H9 (cell line): ENCODE data around the gene SEMA6C. TPM values are rescaled to one million over a fixed set of nuclear protein-coding genes. Genes with fewer than 3 reads are reported as not detected.

Experiments used
- DNase-seq: peaks from one replicate; pipeline ENCODE4 v3.0.0-alpha.2; 2017
- H2AFZ ChIP-seq: one replicate; pipeline ENCODE4 v1.6.1; 2013; ENCODE audit warnings: mild to moderate bottlenecking, low read length, control low read depth, moderate library complexity
- H2AK5ac ChIP-seq: 2 replicates; pipeline ENCODE4 v1.6.1; 2013; ENCODE audit warnings: low read length, control low read depth, mixed read lengths; ENCODE audit not compliant: insufficient read length
- H2BK120ac ChIP-seq: one replicate; pipeline ENCODE4 v1.6.1; 2013; ENCODE audit warnings: low read depth, mild to moderate bottlenecking, low read length, control low read depth, inconsistent platforms; ENCODE audit not compliant: poor library complexity, severe bottlenecking
- H2BK12ac ChIP-seq: 2 replicates; pipeline ENCODE4 v1.6.1; 2013; ENCODE audit warnings: low read length, control low read depth, mixed read lengths, low read depth; ENCODE audit not compliant: insufficient read length
- H2BK15ac ChIP-seq: 2 replicates; pipeline ENCODE4 v1.6.1; 2013; ENCODE audit warnings: low read depth, low read length, control low read depth
- H2BK20ac ChIP-seq: one replicate; pipeline ENCODE4 v1.6.1; 2013; ENCODE audit warnings: low read depth, mild to moderate bottlenecking, low read length, control low read depth, inconsistent platforms; ENCODE audit not compliant: poor library complexity, severe bottlenecking
- H2BK5ac ChIP-seq: 2 replicates; pipeline ENCODE4 v1.6.1; 2013; ENCODE audit warnings: low read length, control low read depth, mixed read lengths; ENCODE audit not compliant: insufficient read length
- H3K14ac ChIP-seq: 2 replicates; pipeline ENCODE4 v1.6.1; 2013; ENCODE audit warnings: low read length, control low read depth; ENCODE audit not compliant: insufficient read depth
- H3K18ac ChIP-seq: 2 replicates; pipeline ENCODE4 v1.6.1; 2013; ENCODE audit warnings: low read depth, mild to moderate bottlenecking, mixed read lengths, low read length, control low read depth; ENCODE audit not compliant: insufficient read length
- H3K23ac ChIP-seq: 2 replicates; pipeline ENCODE4 v1.6.1; 2013; ENCODE audit warnings: low read length, control low read depth, mixed read lengths, low read depth; ENCODE audit not compliant: insufficient read length
- H3K23me2 ChIP-seq: 2 replicates; pipeline ENCODE4 v1.6.1; 2013; ENCODE audit warnings: low read depth, mild to moderate bottlenecking, mixed read lengths, low read length, control low read depth; ENCODE audit not compliant: insufficient read length, poor library complexity, severe bottlenecking
- H3K27ac ChIP-seq: 2 replicates; pipeline ENCODE4 v1.5.1; 2013; ENCODE audit warnings: low read length, control low read depth, mixed read lengths, low read depth; ENCODE audit not compliant: insufficient read length
- H3K27me3 ChIP-seq: 2 replicates; pipeline ENCODE4 v1.6.1; 2013; ENCODE audit warnings: low read length, control low read depth, inconsistent platforms; ENCODE audit not compliant: insufficient read depth
- H3K4ac ChIP-seq: 2 replicates; pipeline ENCODE4 v1.6.1; 2013; ENCODE audit warnings: low read depth, mild to moderate bottlenecking, control low read depth, inconsistent platforms, low read length, moderate library complexity
- H3K4me1 ChIP-seq: 2 replicates; pipeline ENCODE4 v1.6.1; 2013; ENCODE audit warnings: low read length, control low read depth, inconsistent platforms; ENCODE audit not compliant: insufficient read depth
- H3K4me2 ChIP-seq: 2 replicates; pipeline ENCODE4 v1.6.1; 2013; ENCODE audit warnings: low read length, control low read depth, mixed read lengths; ENCODE audit not compliant: insufficient read length, insufficient read depth
- H3K56ac ChIP-seq: 2 replicates; pipeline ENCODE4 v1.6.1; 2013; ENCODE audit warnings: low read depth, mild to moderate bottlenecking, mixed read lengths, low read length, control low read depth; ENCODE audit not compliant: insufficient read length
- H3K79me1 ChIP-seq: 2 replicates; pipeline ENCODE4 v1.6.1; 2013; ENCODE audit warnings: low read depth, mild to moderate bottlenecking, moderate library complexity, low read length, control low read depth, inconsistent platforms; ENCODE audit not compliant: insufficient read depth, poor library complexity, severe bottlenecking
- H3K79me2 ChIP-seq: 2 replicates; pipeline ENCODE4 v1.6.1; 2013; ENCODE audit warnings: low read length, control low read depth, inconsistent platforms; ENCODE audit not compliant: insufficient read depth
- H3K9ac ChIP-seq: 2 replicates; pipeline ENCODE4 v1.6.1; 2013; ENCODE audit warnings: low read length, control low read depth, mixed read lengths; ENCODE audit not compliant: insufficient read length; ENCODE audit errors: extremely low read depth
- H3K9me3 ChIP-seq: one replicate; pipeline ENCODE4 v1.6.1; 2013; ENCODE audit warnings: low read depth, low read length, inconsistent platforms; ENCODE audit not compliant: control insufficient read depth
- H3T11ph ChIP-seq: one replicate; pipeline ENCODE4 v1.6.1; 2013; ENCODE audit warnings: mild to moderate bottlenecking, low read length, control low read depth, inconsistent platforms
- H4K20me1 ChIP-seq: one replicate; pipeline ENCODE4 v1.6.1; 2013; ENCODE audit not compliant: control insufficient read depth, insufficient read length, insufficient read depth
- H4K5ac ChIP-seq: 2 replicates; pipeline ENCODE4 v1.6.1; 2013; ENCODE audit warnings: low read depth, mild to moderate bottlenecking, mixed read lengths, low read length, control low read depth; ENCODE audit not compliant: insufficient read length
- H4K8ac ChIP-seq: replicated peaks from 2 replicates; pipeline ENCODE4 v1.6.1; 2013; ENCODE audit warnings: low read length, control low read depth, mixed read lengths, low read depth; ENCODE audit not compliant: insufficient read length
- H4K91ac ChIP-seq: 2 replicates; pipeline ENCODE4 v1.6.1; 2013; ENCODE audit warnings: low read depth, mild to moderate bottlenecking, moderate library complexity, mixed read lengths, low read length, control low read depth; ENCODE audit not compliant: insufficient read length
- H3K27ac Mint-ChIP-seq, 3 experiments: 2 replicates in 2 of 3; 3 replicates in 1 of 3; pipeline ENCODE4 v1.8.0; 2020 to 2021; ENCODE audit warnings: mixed read lengths in 3 of 3, mild to moderate bottlenecking in 1 of 3, moderate library complexity in 1 of 3
- H3K27me3 Mint-ChIP-seq: 2 replicates; pipeline ENCODE4 v1.8.0; 2021; ENCODE audit warnings: low read depth, mild to moderate bottlenecking, moderate library complexity, mixed read lengths
- H3K36me3 Mint-ChIP-seq, 3 experiments: 2 replicates in 2 of 3; 3 replicates in 1 of 3; pipeline ENCODE4 v1.8.0; 2020 to 2021; ENCODE audit warnings: low read depth in 3 of 3, mixed read lengths in 3 of 3; ENCODE audit not compliant: insufficient read depth in 1 of 3
- H3K4me1 Mint-ChIP-seq, 2 experiments: 2 replicates each; pipeline ENCODE4 v1.8.0; 2020; ENCODE audit warnings: mixed read lengths in 2 of 2
- H3K4me3 Mint-ChIP-seq, 2 experiments: 2 replicates in 1 of 2; 3 replicates in 1 of 2; pipeline ENCODE4 v1.8.0; 2020 to 2021; ENCODE audit warnings: mild to moderate bottlenecking in 2 of 2, mixed read lengths in 2 of 2, moderate library complexity in 1 of 2
- H3K9me3 Mint-ChIP-seq, 2 experiments: 2 replicates in 1 of 2; 3 replicates in 1 of 2; pipeline ENCODE4 v1.8.0; 2020; ENCODE audit warnings: mild to moderate bottlenecking in 2 of 2, mixed read lengths in 2 of 2, moderate library complexity in 1 of 2
- CTCF ChIP-seq: fragments of 200-600 bp; sonication (generic); conservative IDR thresholded peaks from 3 replicates; pipeline ENCODE4 v1.8.0; 2021; ENCODE audit warnings: antibody characterized with exemption, mild to moderate bottlenecking
- WGBS: extraction: QIAGEN DNeasy Blood & Tissue Kit; methylation state at CpG from one replicate; pipeline ENCODE4 v1.1.7; 2013; ENCODE audit warnings: missing lambda C conversion rate, low lambda C conversion rate, mixed read lengths; ENCODE audit not compliant: insufficient read length; ENCODE audit errors: extremely low coverage; 5-methylcytosine and 5-hydroxymethylcytosine counted together
- total RNA-seq: library from RNA; stranded (reverse); gene quantifications from 2 replicates; pipeline ENCODE4 v1.2.1, GENCODE V29; 2021

SEMA6C gene
- total RNA-seq, 1 experiment from 2014 or later = 12.3 TPM

- peak within 1 kb of the TSS in 1 of 3 experiments; percentile 4; a peak in 1 of 7 replicates for H3K27ac Mint-ChIP-seq
- H2BK20ac ChIP-seq = no peak within 1 kb of the TSS
- H2BK5ac ChIP-seq = no peak within 1 kb of the TSS
- no peaks in the 10 kb centered on the region for H3K23me2 ChIP-seq
- no peak within 1 kb of the TSS for H4K5ac ChIP-seq
- no peak within 1 kb of the TSS for H3K4me3 Mint-ChIP-seq
- peaks cover 1 to 24% (median 16%) of the 10 kb centered on the region in 3 experiments; a peak in 6 of 7 replicates for H3K36me3 Mint-ChIP-seq
- no peak within 1 kb of the TSS for H4K91ac ChIP-seq
- no peak within 1 kb of the TSS for H3K4me2 ChIP-seq
- no peaks in the 10 kb centered on the region for H3K9me3 ChIP-seq
- H4K20me1 ChIP-seq = no peaks in the 10 kb centered on the region
- no peak within 1 kb of the TSS for H2AK5ac ChIP-seq
- no peak within 1 kb of the TSS for H3T11ph ChIP-seq
- H3K23ac ChIP-seq = no peak within 1 kb of the TSS
- no peaks in the 10 kb centered on the region for H3K27me3 ChIP-seq
- H3K14ac ChIP-seq = no peak within 1 kb of the TSS
- H3K27me3 Mint-ChIP-seq = no peaks in the 10 kb centered on the region
- WGBS = no CpG with 5 or more reads among the region's 4 CpGs
- no peaks in the 10 kb centered on the region for H3K79me2 ChIP-seq
- no peak within 1 kb of the TSS for H2BK120ac ChIP-seq
- H3K4me1 Mint-ChIP-seq = peaks cover 9 to 10% of the 10 kb centered on the region in 2 experiments; a peak in 3 of 4 replicates
- H2BK12ac ChIP-seq = no peak within 1 kb of the TSS
- no peak within 1 kb of the TSS for H3K18ac ChIP-seq
- H3K4me1 ChIP-seq = no peaks in the 10 kb centered on the region
- TF ChIP-seq CTCF = no peak
- no peak within 1 kb of the TSS for H3K27ac ChIP-seq
- H2AFZ ChIP-seq = no peak within 1 kb of the TSS
- H2BK15ac ChIP-seq = no peak within 1 kb of the TSS
- DNase-seq = peak; percentile 54
- no peaks in the 10 kb centered on the region for H3K79me1 ChIP-seq
- H3K56ac ChIP-seq = no peak within 1 kb of the TSS
- H3K4ac ChIP-seq = no peak within 1 kb of the TSS
- no peaks in the 10 kb centered on the region; a peak in 1 of 5 replicates for H3K9me3 Mint-ChIP-seq
- H4K8ac ChIP-seq = no peak within 1 kb of the TSS
- H3K9ac ChIP-seq = no peak within 1 kb of the TSS
These were observed 10.0 kb upstream of the SEMA6C start, which contains the start of gene TNFAIP8L2 for GRCh38 chr1:151156515-151156819. Gene TNFAIP8L2 (plus strand): TSS chr1:151156649. CDS start chr1:151158698, 2,049 bp downstream.
